ENCODE data around the gene VMAC.
A peak's percentile ranks its signal among the peaks of the same experiment; 100 is the strongest.

Gene VMAC

DNA sequence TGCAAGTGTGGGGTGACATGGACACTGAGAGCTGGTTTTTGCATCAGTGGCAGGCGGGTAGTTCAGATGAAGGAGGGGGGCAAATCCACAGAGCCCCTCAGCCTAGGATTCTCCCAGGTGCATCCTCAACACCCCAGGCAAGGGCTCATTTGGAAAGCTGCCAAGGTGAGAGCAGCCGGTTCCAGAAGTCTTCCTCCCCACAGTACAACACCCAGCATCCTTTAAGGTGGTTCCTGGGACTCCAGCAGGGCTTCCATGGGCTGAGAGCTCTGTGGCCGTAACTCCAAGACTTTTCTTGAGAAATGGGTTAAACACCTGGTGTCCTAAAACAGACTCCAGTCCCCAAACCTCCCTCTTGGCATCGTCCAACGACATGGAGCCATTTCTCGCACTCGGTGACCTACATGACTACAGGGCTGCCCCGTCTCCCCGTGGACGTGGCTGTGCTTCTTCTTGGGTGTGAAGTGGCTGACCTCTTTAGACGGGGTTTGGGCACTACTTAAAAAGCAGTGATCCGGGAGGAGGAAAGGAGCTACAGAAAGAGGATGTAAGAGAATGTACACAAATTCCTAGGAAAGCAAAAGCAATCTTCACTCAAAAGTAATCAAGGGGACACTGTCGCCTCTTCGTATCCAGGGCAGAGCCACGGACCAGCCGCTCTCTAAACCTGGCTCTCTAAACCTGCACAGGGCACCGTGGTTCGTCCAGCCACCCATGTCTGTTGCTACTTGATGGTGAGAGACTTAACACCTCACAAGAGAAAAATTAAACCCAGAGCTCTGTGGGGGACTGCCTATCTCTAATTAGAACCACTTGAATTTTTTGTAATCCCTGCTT lies 47.7 kb downstream of the VMAC start:
- no peak for DNase-seq
- no peaks in the 10 kb centered on the region for H3K9me3 Mint-ChIP-seq
- H3K4me3 Mint-ChIP-seq: no peak overlapping the region
- H3K4me1 Mint-ChIP-seq: peaks cover 94% of the 10 kb centered on the region
- no peaks in the 10 kb centered on the region for H3K27me3 Mint-ChIP-seq
- CTCF ChIA-PET: interaction anchor here (0.6 to 3.5 kb wide), 4 partner anchors 10 to 70 kb away, joined by 3 to 15 read pairs (median 5); no protein-coding TSS in a partner anchor
- peak overlapping the region; percentile 97 for H3K27ac Mint-ChIP-seq
- peaks cover 47% of the 10 kb centered on the region for H3K36me3 Mint-ChIP-seq

DNA sequence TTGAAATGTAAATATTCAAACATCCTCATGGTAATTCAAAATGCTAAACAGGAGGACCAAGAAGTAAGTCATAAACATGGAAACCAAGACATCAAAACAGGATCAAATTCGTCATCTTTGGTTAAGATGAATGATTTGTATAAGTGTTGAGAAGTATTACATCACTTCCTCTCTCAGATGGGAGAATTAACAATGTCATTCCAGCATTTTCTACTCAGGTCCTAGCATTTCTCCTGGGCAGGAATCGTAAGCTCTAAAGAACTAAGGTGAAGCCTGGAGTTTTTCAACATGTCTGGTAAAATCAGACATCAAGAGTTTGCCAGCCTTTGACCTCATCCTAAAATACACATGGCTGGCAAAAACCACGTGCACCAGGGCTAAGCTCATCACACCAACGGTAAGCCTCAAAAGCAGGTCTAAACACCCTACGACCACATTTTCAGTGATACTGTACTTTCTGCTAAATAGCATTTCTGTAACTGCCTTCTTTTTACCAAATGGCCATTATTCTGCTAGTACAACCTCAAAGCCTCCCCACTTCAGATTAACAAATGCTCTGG lies 48.4 kb downstream of the VMAC start:
- Mint-ChIP-seq H3K4me1 (peaks cover 94% of the 10 kb centered on the region), H3K27me3 (no peaks in the 10 kb centered on the region), H3K36me3 (peaks cover 46% of the 10 kb centered on the region), H3K4me3 (peak overlapping the region; percentile 58), H3K9me3 (no peaks in the 10 kb centered on the region), H3K27ac (peak overlapping the region; percentile 97)
- CTCF ChIA-PET: interaction anchor here (0.6 to 3.5 kb wide), 3 partner anchors 9 to 20 kb away, joined by 3 to 15 read pairs (median 7); no protein-coding TSS in a partner anchor
- no peak for DNase-seq

DNA sequence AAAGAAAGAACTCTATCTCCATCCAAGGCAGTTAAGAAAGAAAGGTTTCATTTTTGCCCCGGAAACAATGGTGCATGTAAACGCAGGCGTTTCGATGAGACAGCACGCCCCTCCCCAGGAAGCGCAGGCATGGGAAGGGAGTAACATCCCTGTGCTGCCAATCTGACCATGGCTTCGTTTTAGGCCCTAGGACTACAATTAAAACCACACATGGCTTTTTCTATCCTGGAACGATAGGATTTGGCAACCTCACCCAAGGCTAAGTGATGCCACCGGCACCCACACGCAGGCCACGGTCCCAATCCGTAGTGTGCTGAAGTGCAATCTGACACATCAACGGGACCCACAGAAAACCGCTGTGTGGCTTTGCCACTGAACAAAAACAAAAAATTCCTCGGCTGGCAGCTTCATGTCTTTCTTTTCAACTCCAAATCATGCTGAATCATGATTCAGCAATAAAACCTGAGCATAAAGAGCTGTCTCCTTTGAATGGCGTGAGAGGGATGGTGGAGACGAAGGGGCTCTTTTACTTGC lies 49.1 kb downstream of the VMAC start:
- peaks cover 42% of the 10 kb centered on the region for H3K36me3 Mint-ChIP-seq
- peak overlapping the region; percentile 58 for H3K4me3 Mint-ChIP-seq
- peak overlapping the region; percentile 97 for H3K27ac Mint-ChIP-seq
- CTCF ChIA-PET: interaction anchor here (1.9 to 3.5 kb wide), 2 partner anchors 8 to 14 kb away, joined by 7 to 15 read pairs; no protein-coding TSS in a partner anchor
- peaks cover 91% of the 10 kb centered on the region for H3K4me1 Mint-ChIP-seq
- peak; percentile 65 for DNase-seq
- no peaks in the 10 kb centered on the region for H3K9me3 Mint-ChIP-seq
- H3K27me3 Mint-ChIP-seq: no peaks in the 10 kb centered on the region

DNA sequence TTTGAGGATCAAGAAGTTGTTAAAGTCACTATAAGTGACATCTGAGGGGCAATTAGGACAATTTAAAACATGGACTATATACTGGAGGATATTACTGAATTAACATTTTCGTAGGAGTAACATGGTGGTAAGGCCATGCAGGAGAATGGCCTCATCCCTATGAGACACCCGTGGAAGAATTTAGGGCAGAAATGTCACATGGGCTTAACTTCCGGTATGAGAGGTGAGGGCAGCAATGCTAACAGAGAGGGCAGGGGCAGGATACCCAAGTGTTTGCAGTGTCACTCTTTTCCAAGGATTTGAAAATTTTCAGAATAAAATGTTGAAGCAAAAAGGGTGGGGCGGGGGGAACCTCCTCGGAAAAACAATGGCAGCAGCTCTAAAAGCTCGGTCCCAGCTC lies 49.6 kb downstream of the VMAC start:
- CTCF ChIA-PET: interaction anchor here (3.5 kb wide), 1 partner anchor 14 kb away, joined by 15 read pairs; no protein-coding TSS in a partner anchor
- no peak for DNase-seq

GRCh38 chr19:5955636-5955935 lies 50.9 kb downstream of the VMAC start:
- Mint-ChIP-seq H3K27me3 (no peaks in the 10 kb centered on the region), H3K36me3 (peaks cover 36% of the 10 kb centered on the region), H3K9me3 (no peaks in the 10 kb centered on the region), H3K4me1 (peaks cover 90% of the 10 kb centered on the region), H3K27ac (peak overlapping the region; percentile 52), H3K4me3 (no peak overlapping the region)
- CTCF ChIA-PET: no interaction called here
- no peak for DNase-seq

More for the DNA sequence above, 49.6 kb downstream of the VMAC start:
- Mint-ChIP-seq H3K9me3 (no peaks in the 10 kb centered on the region), H3K4me3 (peak overlapping the region; percentile 58), H3K36me3 (peaks cover 43% of the 10 kb centered on the region), H3K27me3 (no peaks in the 10 kb centered on the region), H3K27ac (peak overlapping the region; percentile 97), H3K4me1 (peaks cover 91% of the 10 kb centered on the region)

- Mint-ChIP-seq H3K27ac (peak overlapping the region; percentile 58), H3K4me1 (peaks cover 90% of the 10 kb centered on the region), H3K9me3 (no peaks in the 10 kb centered on the region), H3K27me3 (no peaks in the 10 kb centered on the region), H3K36me3 (peaks cover 34% of the 10 kb centered on the region), H3K4me3 (no peak overlapping the region)
- DNase-seq: no peak
- CTCF ChIA-PET: interaction anchor here (1.0 kb wide), 1 partner anchor 10 kb away, joined by 3 read pairs; no protein-coding TSS in a partner anchor
Measured at GRCh38 chr19:5956323-5956722, 51.7 kb downstream of the VMAC start.

DNA sequence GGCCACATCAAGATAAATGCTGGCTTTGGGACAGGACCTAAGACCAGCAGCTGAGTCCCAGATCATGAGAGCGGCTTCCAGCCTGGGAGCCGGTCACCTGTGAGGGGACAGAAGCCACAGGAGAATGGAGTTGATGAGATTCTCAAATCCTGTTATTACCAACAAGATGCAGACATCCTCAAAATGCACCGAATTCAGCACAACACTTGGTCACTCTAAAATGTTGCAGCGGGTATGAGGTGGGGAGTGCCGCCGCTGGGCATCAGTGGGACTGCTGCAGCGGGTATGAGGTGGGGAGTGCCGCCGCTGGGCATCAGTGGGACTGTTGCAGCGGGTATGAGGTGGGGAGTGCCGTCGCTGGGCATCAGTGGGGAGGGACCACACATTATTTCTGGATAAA lies 52.1 kb downstream of the VMAC start:
- CTCF ChIA-PET: interaction anchor here (1.0 kb wide), 1 partner anchor 10 kb away, joined by 3 read pairs; no protein-coding TSS in a partner anchor
- Mint-ChIP-seq H3K4me1 (peaks cover 90% of the 10 kb centered on the region), H3K9me3 (no peaks in the 10 kb centered on the region), H3K27ac (no peak overlapping the region), H3K27me3 (no peaks in the 10 kb centered on the region), H3K4me3 (no peak overlapping the region), H3K36me3 (peaks cover 30% of the 10 kb centered on the region)
- DNase-seq: no peak

- CTCF ChIA-PET: interaction anchor here (1.0 kb wide), 1 partner anchor 10 kb away, joined by 3 read pairs; no protein-coding TSS in a partner anchor
- H3K27ac Mint-ChIP-seq: no peak overlapping the region
Measured at GRCh38 chr19:5957170-5957569, 52.5 kb downstream of the VMAC start.

GRCh38 chr19:5958074-5958850 lies 53.6 kb downstream of the VMAC start:
- H3K9me3 Mint-ChIP-seq: no peaks in the 10 kb centered on the region
- no peaks in the 10 kb centered on the region for H3K27me3 Mint-ChIP-seq
- no peak for DNase-seq
- CTCF ChIA-PET: no interaction called here
- H3K4me3 Mint-ChIP-seq: no peak overlapping the region
- peak overlapping the region; percentile 80 for H3K27ac Mint-ChIP-seq
- peaks cover 21% of the 10 kb centered on the region for H3K36me3 Mint-ChIP-seq
- H3K4me1 Mint-ChIP-seq: peaks cover 90% of the 10 kb centered on the region

More at GRCh38 chr19:5957170-5957569, 52.5 kb downstream of the VMAC start:
- no peak for DNase-seq
- H3K9me3 Mint-ChIP-seq: no peaks in the 10 kb centered on the region
- H3K4me1 Mint-ChIP-seq: peaks cover 90% of the 10 kb centered on the region
- H3K4me3 Mint-ChIP-seq: no peak overlapping the region
- peaks cover 28% of the 10 kb centered on the region for H3K36me3 Mint-ChIP-seq
- no peaks in the 10 kb centered on the region for H3K27me3 Mint-ChIP-seq

DNA sequence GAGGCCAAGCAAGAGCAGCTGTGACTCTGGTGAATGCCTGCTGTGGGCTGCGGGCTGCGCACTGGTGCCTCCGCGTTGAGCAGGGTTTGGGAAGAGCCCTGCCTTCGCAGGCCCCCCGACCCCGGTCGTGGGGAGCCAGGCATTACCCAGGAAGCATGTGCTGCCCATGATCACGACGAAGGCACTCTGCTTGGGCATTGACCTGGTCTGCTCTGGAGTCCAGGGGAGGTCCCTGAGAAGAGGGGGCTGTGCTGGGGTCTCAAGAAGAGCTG lies 54.1 kb downstream of the VMAC start:
- Mint-ChIP-seq H3K27ac (peak overlapping the region; percentile 100), H3K36me3 (peaks cover 19% of the 10 kb centered on the region), H3K4me3 (no peak overlapping the region), H3K4me1 (peaks cover 90% of the 10 kb centered on the region), H3K27me3 (no peaks in the 10 kb centered on the region), H3K9me3 (no peaks in the 10 kb centered on the region)
- CTCF ChIA-PET: no interaction called here
- DNase-seq: no peak

- Mint-ChIP-seq H3K27ac (peak overlapping the region; percentile 100), H3K27me3 (no peaks in the 10 kb centered on the region), H3K9me3 (no peaks in the 10 kb centered on the region), H3K36me3 (peaks cover 16% of the 10 kb centered on the region), H3K4me1 (peaks cover 90% of the 10 kb centered on the region), H3K4me3 (no peak overlapping the region)
- CTCF ChIA-PET: no interaction called here
- DNase-seq: no peak
Measured at GRCh38 chr19:5959260-5960004, 54.8 kb downstream of the VMAC start.

All from activated naive CD4-positive, alpha-beta T cell treated with anti-CD3 and anti-CD28 coated beads, Interleukin-2, amount 10 ng/mL, durations not matched to agents 7 days and 5 days (primary cell).